Measurements from ENCODE around the gene ZNF547. TPM values are rescaled to one million over a fixed set of nuclear protein-coding genes. Genes with fewer than 3 reads are reported as not detected.

Gene ZNF547
- total RNA-seq, 1 experiment from 2014 or later: 3.7 TPM

DNA sequence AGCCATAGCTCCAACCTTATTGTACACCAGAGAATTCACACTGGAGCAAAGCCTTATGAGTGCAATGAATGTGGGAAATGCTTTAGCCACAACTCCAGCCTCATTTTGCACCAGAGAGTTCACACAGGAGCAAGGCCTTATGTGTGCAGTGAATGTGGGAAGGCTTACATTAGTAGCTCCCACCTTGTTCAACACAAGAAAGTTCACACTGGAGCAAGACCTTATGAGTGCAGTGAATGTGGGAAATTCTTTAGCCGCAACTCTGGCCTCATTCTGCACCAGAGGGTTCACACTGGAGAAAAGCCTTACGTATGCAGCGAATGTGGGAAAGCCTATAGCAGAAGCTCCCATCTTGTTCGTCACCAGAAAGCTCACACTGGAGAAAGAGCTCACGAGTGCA, 5.9 kb upstream of the ZNF547 start:
- intact Hi-C loops (cut with micrococcal nuclease): no loop called here
- ChIA-PET POLR2A (interaction anchor here (0.5 kb wide), 1 partner anchor 588 kb away, joined by 3 read pairs; no protein-coding TSS in a partner anchor), CTCF (interaction anchor here (0.5 to 1.3 kb wide), 4 partner anchors 9 to 77 kb away, joined by 3 to 8 read pairs (median 4); partner anchors contain the start of gene ZNF460)
- no peak for DNase-seq (ENCODE audit: unreplicated experiment)
- Mint-ChIP-seq H3K36me3 (ENCODE audit: insufficient read depth, unreplicated experiment) (peaks cover 50% of the 10 kb centered on the region), H3K9me3 (ENCODE audit: unreplicated experiment) (peaks cover 7% of the 10 kb centered on the region), H3K27ac (ENCODE audit: low read depth, unreplicated experiment) (no peak overlapping the region), H3K27me3 (ENCODE audit: insufficient read depth, unreplicated experiment) (no peaks in the 10 kb centered on the region), H3K4me3 (ENCODE audit: unreplicated experiment) (no peak overlapping the region), H3K4me1 (ENCODE audit: insufficient read depth, unreplicated experiment) (peaks cover 13% of the 10 kb centered on the region)
- no TSS peak for BruUV-seq (replicated peaks)
- TF ChIP-seq, protein P1, sequence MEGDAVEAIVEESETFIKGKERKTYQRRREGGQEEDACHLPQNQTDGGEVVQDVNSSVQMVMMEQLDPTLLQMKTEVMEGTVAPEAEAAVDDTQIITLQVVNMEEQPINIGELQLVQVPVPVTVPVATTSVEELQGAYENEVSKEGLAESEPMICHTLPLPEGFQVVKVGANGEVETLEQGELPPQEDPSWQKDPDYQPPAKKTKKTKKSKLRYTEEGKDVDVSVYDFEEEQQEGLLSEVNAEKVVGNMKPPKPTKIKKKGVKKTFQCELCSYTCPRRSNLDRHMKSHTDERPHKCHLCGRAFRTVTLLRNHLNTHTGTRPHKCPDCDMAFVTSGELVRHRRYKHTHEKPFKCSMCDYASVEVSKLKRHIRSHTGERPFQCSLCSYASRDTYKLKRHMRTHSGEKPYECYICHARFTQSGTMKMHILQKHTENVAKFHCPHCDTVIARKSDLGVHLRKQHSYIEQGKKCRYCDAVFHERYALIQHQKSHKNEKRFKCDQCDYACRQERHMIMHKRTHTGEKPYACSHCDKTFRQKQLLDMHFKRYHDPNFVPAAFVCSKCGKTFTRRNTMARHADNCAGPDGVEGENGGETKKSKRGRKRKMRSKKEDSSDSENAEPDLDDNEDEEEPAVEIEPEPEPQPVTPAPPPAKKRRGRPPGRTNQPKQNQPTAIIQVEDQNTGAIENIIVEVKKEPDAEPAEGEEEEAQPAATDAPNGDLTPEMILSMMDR (IDR thresholded peaks at IDR 0.05; ENCODE audit: unreplicated experiment): no peak

DNA sequence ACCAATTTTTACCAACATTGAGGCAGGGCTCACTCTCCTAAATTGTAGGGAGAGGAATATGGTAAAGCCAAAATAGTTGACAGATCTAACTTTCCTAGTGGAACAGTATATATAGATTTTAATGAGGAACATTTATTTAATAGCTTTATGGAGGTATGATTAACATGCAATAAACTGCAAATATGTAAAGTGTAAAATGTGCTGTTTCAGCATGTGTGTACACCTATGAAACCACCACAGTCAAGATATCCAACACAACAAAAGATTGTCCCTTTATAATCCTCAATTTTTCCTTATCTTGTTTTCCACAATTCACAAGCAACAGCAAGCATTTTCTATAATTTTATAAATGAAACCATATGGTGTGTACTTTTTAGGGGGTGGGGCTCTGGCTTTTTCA, 4.1 kb upstream of the ZNF547 start:
- no peaks in the 10 kb centered on the region for H3K27me3 Mint-ChIP-seq (ENCODE audit: insufficient read depth, unreplicated experiment)
- no peak for DNase-seq (ENCODE audit: unreplicated experiment)
- H3K9me3 Mint-ChIP-seq (ENCODE audit: unreplicated experiment): peaks cover 7% of the 10 kb centered on the region
- ChIA-PET CTCF (no interaction called here), POLR2A (interaction anchor here (1.0 kb wide), 1 partner anchor 8 kb away, joined by 3 read pairs; the partner anchor contains the start of gene ZNF304)
- H3K4me3 Mint-ChIP-seq (ENCODE audit: unreplicated experiment): no peak overlapping the region
- peaks cover 58% of the 10 kb centered on the region for H3K36me3 Mint-ChIP-seq (ENCODE audit: insufficient read depth, unreplicated experiment)
- TF ChIP-seq, protein P1 (IDR thresholded peaks at IDR 0.05; ENCODE audit: unreplicated experiment): no peak
- peaks cover 8% of the 10 kb centered on the region for H3K4me1 Mint-ChIP-seq (ENCODE audit: insufficient read depth, unreplicated experiment)
- BruUV-seq (replicated peaks): no TSS peak
- H3K27ac Mint-ChIP-seq (ENCODE audit: low read depth, unreplicated experiment): no peak overlapping the region
- intact Hi-C loops (cut with micrococcal nuclease): no loop called here

DNA sequence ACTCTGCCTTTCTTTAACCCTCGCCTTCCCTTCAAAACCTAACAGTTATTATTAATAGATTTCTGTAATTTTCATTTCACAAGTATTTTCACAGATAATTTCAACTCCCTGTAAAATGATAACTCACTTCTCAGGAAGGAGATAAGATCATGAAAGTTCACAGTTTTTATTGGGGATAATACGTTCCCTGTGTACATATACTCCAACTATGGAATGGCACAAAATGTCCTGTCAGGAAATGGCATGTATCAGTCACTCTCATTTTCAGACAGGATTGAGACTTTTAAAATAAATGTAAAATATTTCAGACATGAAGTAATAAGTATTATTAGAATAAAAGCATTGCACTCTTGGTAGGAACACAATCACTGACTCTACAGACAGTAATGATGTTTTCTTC, 932 bp upstream of the ZNF547 start:
- Mint-ChIP-seq H3K36me3 (ENCODE audit: insufficient read depth, unreplicated experiment) (peaks cover 31% of the 10 kb centered on the region), H3K4me1 (ENCODE audit: insufficient read depth, unreplicated experiment) (peaks cover 8% of the 10 kb centered on the region), H3K27me3 (ENCODE audit: insufficient read depth, unreplicated experiment) (no peaks in the 10 kb centered on the region), H3K9me3 (ENCODE audit: unreplicated experiment) (no peaks in the 10 kb centered on the region), H3K27ac (ENCODE audit: low read depth, unreplicated experiment) (peak overlapping the region; percentile 99), H3K4me3 (ENCODE audit: unreplicated experiment) (peak overlapping the region; percentile 98)
- ChIA-PET POLR2A (interaction anchor here (0.5 to 2.8 kb wide), 16 partner anchors 11 to 1000 kb away, joined by 3 to 29 read pairs (median 5); partner anchors contain the start of genes ZNF211, ZNF304, ZNF548 and ZNF749), CTCF (interaction anchor here (0.6 kb wide), 2 partner anchors 12 to 124 kb away, joined by 4 to 5 read pairs; partner anchors contain the start of gene ZNF304)
- TF ChIP-seq, protein P1 (IDR thresholded peaks at IDR 0.05; ENCODE audit: unreplicated experiment): no peak
- DNase-seq (ENCODE audit: unreplicated experiment): no peak
- intact Hi-C loops (cut with micrococcal nuclease): loop anchor here (2.0 kb wide), 1 partner anchor 84 kb away; no protein-coding TSS in a partner anchor
- BruUV-seq (replicated peaks): no TSS peak

DNA sequence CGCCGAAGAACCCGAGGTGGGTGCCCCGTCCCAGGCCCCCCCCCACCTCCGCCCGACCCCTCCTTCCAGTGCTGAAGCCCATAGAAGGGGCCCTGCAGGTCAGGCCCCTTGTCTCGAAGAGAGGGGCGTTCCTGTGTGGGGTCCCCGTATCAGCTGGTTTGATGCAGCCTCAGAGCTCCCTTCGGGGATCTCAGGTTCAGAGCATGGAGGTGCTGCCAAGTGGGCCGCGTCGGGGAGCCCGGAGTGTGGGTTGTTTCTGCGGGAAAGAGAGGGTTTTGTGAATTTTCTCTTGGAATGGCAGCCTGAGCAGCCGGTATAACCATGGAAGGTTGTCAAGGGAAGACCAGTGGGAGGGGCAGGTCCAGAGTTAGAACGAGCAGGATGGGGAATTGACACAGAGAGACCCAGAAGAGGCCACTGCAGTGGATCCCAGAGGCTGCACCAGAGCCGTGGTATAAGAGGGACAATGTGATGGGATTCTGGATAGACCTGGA, 384 bp downstream of the ZNF547 start:
- no TSS peak for BruUV-seq (replicated peaks)
- POLR2A ChIA-PET: interaction anchor here (0.7 to 2.8 kb wide), 13 partner anchors 13 to 194 kb away, joined by 3 to 29 read pairs (median 7); partner anchors contain the start of genes ZNF304, ZNF548 and ZNF749

More for the DNA sequence above, 384 bp downstream of the ZNF547 start:
- Mint-ChIP-seq H3K27me3 (ENCODE audit: insufficient read depth, unreplicated experiment) (no peaks in the 10 kb centered on the region), H3K36me3 (ENCODE audit: insufficient read depth, unreplicated experiment) (peaks cover 24% of the 10 kb centered on the region), H3K9me3 (ENCODE audit: unreplicated experiment) (no peaks in the 10 kb centered on the region), H3K27ac (ENCODE audit: low read depth, unreplicated experiment) (peak overlapping the region; percentile 99), H3K4me1 (ENCODE audit: insufficient read depth, unreplicated experiment) (peaks cover 8% of the 10 kb centered on the region), H3K4me3 (ENCODE audit: unreplicated experiment) (peak overlapping the region; percentile 98)
- CTCF ChIA-PET: no interaction called here
- DNase-seq (ENCODE audit: unreplicated experiment): no peak
- intact Hi-C loops (cut with micrococcal nuclease): loop anchor here (1.0 to 2.0 kb wide), 2 partner anchors 85 to 172 kb away; partner anchors contain the start of gene ZNF264
- TF ChIP-seq, protein P1 (IDR thresholded peaks at IDR 0.05; ENCODE audit: unreplicated experiment): no peak

Measured in MCF 10A (cell line).